ENCODE measurements around the gene TCTN3. TPM values are rescaled to one million over a fixed set of nuclear protein-coding genes. Genes with fewer than 3 reads are reported as not detected.

TCTN3 gene
- total and polyA plus RNA-seq, 2 of the 13 experiments (the other 11 are each of a cell fraction or from before 2014, with no cell fraction given) = 53.3 to 60.0 TPM

DNA sequence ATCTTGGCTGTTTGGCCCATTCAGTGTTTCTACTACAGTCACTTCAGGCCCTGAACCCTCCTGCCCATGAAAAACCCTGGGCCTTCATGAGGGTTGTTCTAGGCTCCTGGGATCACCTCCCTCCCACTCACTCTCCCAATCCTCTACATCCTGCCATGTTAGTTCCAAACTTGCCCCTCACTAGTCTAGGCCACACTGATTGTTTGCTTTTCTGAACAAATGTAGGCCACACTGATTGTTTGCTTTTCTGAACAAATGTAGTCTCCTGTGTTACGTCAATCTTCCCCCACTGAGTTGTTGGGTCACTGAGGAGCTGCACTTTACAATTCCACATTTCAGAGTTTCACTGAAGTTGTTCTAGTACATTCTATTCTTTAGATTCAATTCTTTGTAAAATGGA lies 31.9 kb downstream of the TCTN3 start (continued):
- TF ChIP-seq, protein P1, sequence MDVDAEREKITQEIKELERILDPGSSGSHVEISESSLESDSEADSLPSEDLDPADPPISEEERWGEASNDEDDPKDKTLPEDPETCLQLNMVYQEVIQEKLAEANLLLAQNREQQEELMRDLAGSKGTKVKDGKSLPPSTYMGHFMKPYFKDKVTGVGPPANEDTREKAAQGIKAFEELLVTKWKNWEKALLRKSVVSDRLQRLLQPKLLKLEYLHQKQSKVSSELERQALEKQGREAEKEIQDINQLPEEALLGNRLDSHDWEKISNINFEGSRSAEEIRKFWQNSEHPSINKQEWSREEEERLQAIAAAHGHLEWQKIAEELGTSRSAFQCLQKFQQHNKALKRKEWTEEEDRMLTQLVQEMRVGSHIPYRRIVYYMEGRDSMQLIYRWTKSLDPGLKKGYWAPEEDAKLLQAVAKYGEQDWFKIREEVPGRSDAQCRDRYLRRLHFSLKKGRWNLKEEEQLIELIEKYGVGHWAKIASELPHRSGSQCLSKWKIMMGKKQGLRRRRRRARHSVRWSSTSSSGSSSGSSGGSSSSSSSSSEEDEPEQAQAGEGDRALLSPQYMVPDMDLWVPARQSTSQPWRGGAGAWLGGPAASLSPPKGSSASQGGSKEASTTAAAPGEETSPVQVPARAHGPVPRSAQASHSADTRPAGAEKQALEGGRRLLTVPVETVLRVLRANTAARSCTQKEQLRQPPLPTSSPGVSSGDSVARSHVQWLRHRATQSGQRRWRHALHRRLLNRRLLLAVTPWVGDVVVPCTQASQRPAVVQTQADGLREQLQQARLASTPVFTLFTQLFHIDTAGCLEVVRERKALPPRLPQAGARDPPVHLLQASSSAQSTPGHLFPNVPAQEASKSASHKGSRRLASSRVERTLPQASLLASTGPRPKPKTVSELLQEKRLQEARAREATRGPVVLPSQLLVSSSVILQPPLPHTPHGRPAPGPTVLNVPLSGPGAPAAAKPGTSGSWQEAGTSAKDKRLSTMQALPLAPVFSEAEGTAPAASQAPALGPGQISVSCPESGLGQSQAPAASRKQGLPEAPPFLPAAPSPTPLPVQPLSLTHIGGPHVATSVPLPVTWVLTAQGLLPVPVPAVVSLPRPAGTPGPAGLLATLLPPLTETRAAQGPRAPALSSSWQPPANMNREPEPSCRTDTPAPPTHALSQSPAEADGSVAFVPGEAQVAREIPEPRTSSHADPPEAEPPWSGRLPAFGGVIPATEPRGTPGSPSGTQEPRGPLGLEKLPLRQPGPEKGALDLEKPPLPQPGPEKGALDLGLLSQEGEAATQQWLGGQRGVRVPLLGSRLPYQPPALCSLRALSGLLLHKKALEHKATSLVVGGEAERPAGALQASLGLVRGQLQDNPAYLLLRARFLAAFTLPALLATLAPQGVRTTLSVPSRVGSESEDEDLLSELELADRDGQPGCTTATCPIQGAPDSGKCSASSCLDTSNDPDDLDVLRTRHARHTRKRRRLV (CRISPR knock-in tag; IDR thresholded peaks at IDR 0.05) = no peak
- TF ChIP-seq ISL2 (CRISPR knock-in tag; IDR thresholded peaks at IDR 0.05) (no peak), ZFP36L1 (CRISPR knock-in tag; IDR thresholded peaks at IDR 0.05) (no peak), ZNF678 (CRISPR knock-in tag; IDR thresholded peaks at IDR 0.05) (no peak), NFYB (CRISPR knock-in tag; IDR thresholded peaks at IDR 0.05) (no peak), HMG20A (CRISPR knock-in tag; IDR thresholded peaks at IDR 0.05; ENCODE audit: borderline replicate concordance) (peak; percentile 76; the same call in 1 of the 2 replicates), THAP11 (CRISPR knock-in tag; IDR thresholded peaks at IDR 0.05) (0 out of 2 replicates have a peak, but pooled peaks have one; percentile 32), HOXA3 (CRISPR knock-in tag; IDR thresholded peaks at IDR 0.05) (peak; percentile 26; the same call in 1 of the 2 replicates), HDAC2 (CRISPR knock-in tag; IDR thresholded peaks at IDR 0.05) (peak; percentile 64; the same call in 1 of the 2 replicates), MED1 (CRISPR knock-in tag; IDR thresholded peaks at IDR 0.05) (peak; percentile 50; the same call in 1 of the 2 replicates), FLYWCH1 (CRISPR knock-in tag; IDR thresholded peaks at IDR 0.05) (no peak), TP53 (CRISPR knock-in tag; conservative IDR thresholded peaks at IDR 0.05) (no peak), ATAD3A (CRISPR knock-in tag; IDR thresholded peaks at IDR 0.05) (no peak), IRF2 (CRISPR knock-in tag; IDR thresholded peaks at IDR 0.05) (peak; percentile 47; the same call in 1 of the 2 replicates), ZNF530 (CRISPR knock-in tag; IDR thresholded peaks at IDR 0.05; ENCODE audit: low read depth) (no peak), RBM39 (IDR thresholded peaks at IDR 0.05; ENCODE audit: low read depth, low read length, poor library complexity, severe bottlenecking) (no peak), ZNF746 (CRISPR knock-in tag; IDR thresholded peaks at IDR 0.05) (no peak), ZNF562 (CRISPR knock-in tag; IDR thresholded peaks at IDR 0.05; ENCODE audit: borderline replicate concordance) (no peak), ZNF451 (CRISPR knock-in tag; IDR thresholded peaks at IDR 0.05) (no peak)
- TF ChIP-seq, protein P2, sequence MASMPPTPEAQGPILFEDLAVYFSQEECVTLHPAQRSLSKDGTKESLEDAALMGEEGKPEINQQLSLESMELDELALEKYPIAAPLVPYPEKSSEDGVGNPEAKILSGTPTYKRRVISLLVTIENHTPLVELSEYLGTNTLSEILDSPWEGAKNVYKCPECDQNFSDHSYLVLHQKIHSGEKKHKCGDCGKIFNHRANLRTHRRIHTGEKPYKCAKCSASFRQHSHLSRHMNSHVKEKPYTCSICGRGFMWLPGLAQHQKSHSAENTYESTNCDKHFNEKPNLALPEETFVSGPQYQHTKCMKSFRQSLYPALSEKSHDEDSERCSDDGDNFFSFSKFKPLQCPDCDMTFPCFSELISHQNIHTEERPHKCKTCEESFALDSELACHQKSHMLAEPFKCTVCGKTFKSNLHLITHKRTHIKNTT (CRISPR knock-in tag; IDR thresholded peaks at IDR 0.05) = no peak
- TF ChIP-seq, protein P3, sequence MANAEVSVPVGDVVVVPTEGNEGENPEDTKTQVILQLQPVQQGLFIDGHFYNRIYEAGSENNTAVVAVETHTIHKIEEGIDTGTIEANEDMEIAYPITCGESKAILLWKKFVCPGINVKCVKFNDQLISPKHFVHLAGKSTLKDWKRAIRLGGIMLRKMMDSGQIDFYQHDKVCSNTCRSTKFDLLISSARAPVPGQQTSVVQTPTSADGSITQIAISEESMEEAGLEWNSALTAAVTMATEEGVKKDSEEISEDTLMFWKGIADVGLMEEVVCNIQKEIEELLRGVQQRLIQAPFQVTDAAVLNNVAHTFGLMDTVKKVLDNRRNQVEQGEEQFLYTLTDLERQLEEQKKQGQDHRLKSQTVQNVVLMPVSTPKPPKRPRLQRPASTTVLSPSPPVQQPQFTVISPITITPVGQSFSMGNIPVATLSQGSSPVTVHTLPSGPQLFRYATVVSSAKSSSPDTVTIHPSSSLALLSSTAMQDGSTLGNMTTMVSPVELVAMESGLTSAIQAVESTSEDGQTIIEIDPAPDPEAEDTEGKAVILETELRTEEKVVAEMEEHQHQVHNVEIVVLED (CRISPR knock-in tag; IDR thresholded peaks at IDR 0.05; ENCODE audit: borderline replicate concordance) = no peak
- TF ChIP-seq, protein P4, sequence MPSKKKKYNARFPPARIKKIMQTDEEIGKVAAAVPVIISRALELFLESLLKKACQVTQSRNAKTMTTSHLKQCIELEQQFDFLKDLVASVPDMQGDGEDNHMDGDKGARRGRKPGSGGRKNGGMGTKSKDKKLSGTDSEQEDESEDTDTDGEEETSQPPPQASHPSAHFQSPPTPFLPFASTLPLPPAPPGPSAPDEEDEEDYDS (CRISPR knock-in tag; IDR thresholded peaks at IDR 0.05) = peak; percentile 28; the same call in 1 of the 2 replicates

All from HepG2 (cell line).